ENCODE data around the gene SLC15A1.

The SLC15A1 gene

DNA sequence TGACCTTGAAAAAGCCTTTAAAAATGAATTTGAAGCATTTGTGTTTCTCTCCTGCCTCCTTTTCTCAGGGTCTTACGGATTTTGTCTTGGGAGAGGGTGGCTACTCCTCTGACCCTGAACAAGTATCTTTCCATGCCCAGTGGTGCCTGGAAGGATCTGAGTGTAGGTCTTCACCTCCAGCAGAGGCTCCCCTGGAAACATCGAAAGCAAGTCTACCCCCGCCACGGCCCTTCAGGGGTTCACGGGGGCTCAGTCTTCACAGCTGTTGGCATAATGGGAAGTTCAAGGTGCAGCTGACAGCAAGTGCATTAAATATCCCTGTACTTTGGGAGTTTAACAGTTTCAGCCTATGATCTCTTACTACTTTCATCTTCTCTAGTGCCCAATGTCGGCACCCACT lies 42.7 kb upstream of the SLC15A1 start:
- no peaks in the 10 kb centered on the region for H3K79me2 ChIP-seq (ENCODE audit: control insufficient read depth, insufficient read depth, low read length, poor library complexity)
- no peak overlapping the region for H2BK120ac ChIP-seq (ENCODE audit: insufficient read depth, low read length, poor library complexity)
- H3K4me3 ChIP-seq (ENCODE audit: low read depth, low read length) = no peak overlapping the region
- H3K27ac ChIP-seq (ENCODE audit: low read depth, low read length) = no peak overlapping the region
- WGBS (ENCODE audit: extremely low coverage, insufficient coverage, insufficient read length) = no CpG with 5 or more reads among the region's 6 CpGs
- H2BK12ac ChIP-seq (ENCODE audit: low read length) = no peak overlapping the region
- no peak overlapping the region for H2AK5ac ChIP-seq (ENCODE audit: low read length)
- no peaks in the 10 kb centered on the region for H3K27me3 ChIP-seq (ENCODE audit: insufficient read depth, low read length)
- no peak overlapping the region for H4K8ac ChIP-seq (ENCODE audit: low read depth, low read length)
- H3K4me2 ChIP-seq (ENCODE audit: low read length) = no peak overlapping the region
- no peak overlapping the region for H4K12ac ChIP-seq (ENCODE audit: low read depth, low read length)
- no peak for DNase-seq
- no peak overlapping the region for H4K91ac ChIP-seq (ENCODE audit: low read depth, low read length)
- H3K9me3 ChIP-seq (ENCODE audit: insufficient read depth, low read depth, low read length) = no peaks in the 10 kb centered on the region
- peaks cover 0 to 2% of the 10 kb centered on the region in 2 experiments for H3K4me1 ChIP-seq (ENCODE audit: control insufficient read depth in 1 of 2, insufficient read depth in 2 of 2, low read length in 2 of 2)
- H3K9ac ChIP-seq (ENCODE audit: low read length) = no peak overlapping the region
- no peak overlapping the region for H3K4ac ChIP-seq (ENCODE audit: low read depth, low read length)
- no peak overlapping the region for H3K23ac ChIP-seq (ENCODE audit: low read length)
- no peaks in the 10 kb centered on the region for H3K79me1 ChIP-seq (ENCODE audit: low read length)
- H2AFZ ChIP-seq (ENCODE audit: insufficient read depth, low read length, poor library complexity) = no peak overlapping the region
- H3K14ac ChIP-seq (ENCODE audit: low read length) = no peak overlapping the region
- H3K36me3 ChIP-seq (ENCODE audit: control insufficient read depth in 1 of 2, insufficient read depth in 2 of 2, low read length in 2 of 2) = peaks cover 22 to 42% of the 10 kb centered on the region in 2 experiments
- H3K18ac ChIP-seq (ENCODE audit: low read length) = no peak overlapping the region
- H2BK5ac ChIP-seq (ENCODE audit: low read depth, low read length, poor library complexity) = no peak overlapping the region

DNA sequence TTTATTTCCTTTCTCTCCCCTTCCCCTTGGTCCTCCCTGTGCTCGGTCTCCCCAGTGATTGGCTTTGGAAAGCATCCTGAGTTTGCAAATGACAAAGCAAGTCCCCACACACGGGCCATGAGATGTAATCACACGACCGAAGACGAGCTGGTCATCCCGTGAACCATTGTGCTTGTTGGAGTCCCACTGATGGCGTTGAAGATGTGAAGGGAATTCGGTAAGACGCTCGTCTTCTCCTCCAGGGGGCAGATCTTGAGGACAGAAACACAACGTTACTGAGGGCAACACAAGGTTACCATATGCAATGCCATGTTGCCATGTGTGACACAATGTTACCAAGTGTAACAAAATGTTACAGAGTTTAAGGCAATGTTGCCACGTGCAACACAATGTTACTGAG lies 42.0 kb upstream of the SLC15A1 start:
- H3K27ac ChIP-seq (ENCODE audit: low read depth, low read length) = no peak overlapping the region
- H4K91ac ChIP-seq (ENCODE audit: low read depth, low read length) = no peak overlapping the region
- H3K18ac ChIP-seq (ENCODE audit: low read length) = no peak overlapping the region
- no peaks in the 10 kb centered on the region for H3K9me3 ChIP-seq (ENCODE audit: insufficient read depth, low read depth, low read length)
- no peak overlapping the region for H2BK5ac ChIP-seq (ENCODE audit: low read depth, low read length, poor library complexity)
- no peak overlapping the region for H2BK120ac ChIP-seq (ENCODE audit: insufficient read depth, low read length, poor library complexity)
- no peak overlapping the region for H4K8ac ChIP-seq (ENCODE audit: low read depth, low read length)
- no CpG with 5 or more reads among the region's 12 CpGs for WGBS (ENCODE audit: extremely low coverage, insufficient coverage, insufficient read length)
- H3K9ac ChIP-seq (ENCODE audit: low read length) = no peak overlapping the region
- H3K14ac ChIP-seq (ENCODE audit: low read length) = no peak overlapping the region
- DNase-seq = no peak
- H3K36me3 ChIP-seq (ENCODE audit: control insufficient read depth in 1 of 2, insufficient read depth in 2 of 2, low read length in 2 of 2) = peaks cover 18 to 38% of the 10 kb centered on the region in 2 experiments
- H3K27me3 ChIP-seq (ENCODE audit: insufficient read depth, low read length) = no peaks in the 10 kb centered on the region
- H3K79me2 ChIP-seq (ENCODE audit: control insufficient read depth, insufficient read depth, low read length, poor library complexity) = no peaks in the 10 kb centered on the region
- H3K23ac ChIP-seq (ENCODE audit: low read length) = no peak overlapping the region
- no peak overlapping the region for H2BK12ac ChIP-seq (ENCODE audit: low read length)
- H3K4ac ChIP-seq (ENCODE audit: low read depth, low read length) = no peak overlapping the region
- H3K79me1 ChIP-seq (ENCODE audit: low read length) = no peaks in the 10 kb centered on the region
- no peak overlapping the region for H2AK5ac ChIP-seq (ENCODE audit: low read length)
- H3K4me3 ChIP-seq (ENCODE audit: low read depth, low read length) = no peak overlapping the region
- peaks cover 0 to 2% of the 10 kb centered on the region in 2 experiments for H3K4me1 ChIP-seq (ENCODE audit: control insufficient read depth in 1 of 2, insufficient read depth in 2 of 2, low read length in 2 of 2)
- no peak overlapping the region for H2AFZ ChIP-seq (ENCODE audit: insufficient read depth, low read length, poor library complexity)
- no peak overlapping the region for H3K4me2 ChIP-seq (ENCODE audit: low read length)
- no peak overlapping the region for H4K12ac ChIP-seq (ENCODE audit: low read depth, low read length)

DNA sequence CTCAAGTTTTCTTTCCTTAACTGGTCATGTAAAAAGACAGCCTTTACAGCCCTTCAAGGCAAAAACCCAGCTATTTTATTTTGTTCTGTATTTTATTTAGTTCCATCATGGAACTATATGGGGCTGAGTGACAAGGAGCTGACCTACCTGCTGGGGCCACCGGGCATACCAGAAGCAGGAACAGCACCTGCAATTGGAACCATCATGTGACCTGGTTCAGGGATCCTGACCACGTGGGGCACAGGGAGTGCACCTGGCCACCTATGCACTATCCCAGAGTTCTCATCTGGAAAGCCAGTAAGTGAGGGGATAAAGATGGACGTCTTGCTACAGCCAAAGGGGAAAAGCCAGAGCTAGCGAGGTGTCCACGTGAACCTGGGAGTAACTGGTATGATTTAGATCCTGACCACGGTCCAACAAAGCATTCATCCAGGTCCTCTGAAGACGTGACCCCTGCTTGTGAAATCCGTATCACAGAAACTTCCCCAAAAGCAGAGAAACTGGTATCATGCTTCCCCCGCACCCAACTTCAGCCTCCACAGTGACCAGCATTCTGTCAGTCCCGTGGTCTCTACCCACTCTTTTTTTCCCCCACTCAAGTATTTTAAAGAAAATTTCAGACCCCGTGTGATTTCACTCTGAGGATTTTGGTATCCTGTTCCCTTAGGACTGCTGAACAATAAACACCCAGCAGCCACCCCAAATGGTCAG lies 40.5 kb upstream of the SLC15A1 start:
- H3K18ac ChIP-seq (ENCODE audit: low read length) = no peak overlapping the region
- H3K27ac ChIP-seq (ENCODE audit: low read depth, low read length) = no peak overlapping the region
- no peak overlapping the region for H2BK5ac ChIP-seq (ENCODE audit: low read depth, low read length, poor library complexity)
- H3K4me1 ChIP-seq (ENCODE audit: control insufficient read depth in 1 of 2, insufficient read depth in 2 of 2, low read length in 2 of 2) = peaks cover 0 to 2% of the 10 kb centered on the region in 2 experiments
- H3K23ac ChIP-seq (ENCODE audit: low read length) = no peak overlapping the region
- no peak overlapping the region for H4K91ac ChIP-seq (ENCODE audit: low read depth, low read length)
- no peak for DNase-seq
- no peak overlapping the region for H2BK12ac ChIP-seq (ENCODE audit: low read length)
- H2BK120ac ChIP-seq (ENCODE audit: insufficient read depth, low read length, poor library complexity) = no peak overlapping the region
- WGBS (ENCODE audit: extremely low coverage, insufficient coverage, insufficient read length) = no CpG with 5 or more reads among the region's 11 CpGs
- no peak overlapping the region for H2AK5ac ChIP-seq (ENCODE audit: low read length)
- no peak overlapping the region for H4K8ac ChIP-seq (ENCODE audit: low read depth, low read length)
- no peak overlapping the region for H3K4me2 ChIP-seq (ENCODE audit: low read length)
- no peaks in the 10 kb centered on the region for H3K79me2 ChIP-seq (ENCODE audit: control insufficient read depth, insufficient read depth, low read length, poor library complexity)
- H3K14ac ChIP-seq (ENCODE audit: low read length) = no peak overlapping the region
- H3K79me1 ChIP-seq (ENCODE audit: low read length) = no peaks in the 10 kb centered on the region
- no peak overlapping the region for H3K9ac ChIP-seq (ENCODE audit: low read length)
- H3K4me3 ChIP-seq (ENCODE audit: low read depth, low read length) = no peak overlapping the region
- H3K9me3 ChIP-seq (ENCODE audit: insufficient read depth, low read depth, low read length) = no peaks in the 10 kb centered on the region
- H3K36me3 ChIP-seq (ENCODE audit: control insufficient read depth in 1 of 2, insufficient read depth in 2 of 2, low read length in 2 of 2) = peaks cover 18 to 34% of the 10 kb centered on the region in 2 experiments
- H4K12ac ChIP-seq (ENCODE audit: low read depth, low read length) = no peak overlapping the region
- H3K27me3 ChIP-seq (ENCODE audit: insufficient read depth, low read length) = no peaks in the 10 kb centered on the region
- H2AFZ ChIP-seq (ENCODE audit: insufficient read depth, low read length, poor library complexity) = no peak overlapping the region
- H3K4ac ChIP-seq (ENCODE audit: low read depth, low read length) = no peak overlapping the region

DNA sequence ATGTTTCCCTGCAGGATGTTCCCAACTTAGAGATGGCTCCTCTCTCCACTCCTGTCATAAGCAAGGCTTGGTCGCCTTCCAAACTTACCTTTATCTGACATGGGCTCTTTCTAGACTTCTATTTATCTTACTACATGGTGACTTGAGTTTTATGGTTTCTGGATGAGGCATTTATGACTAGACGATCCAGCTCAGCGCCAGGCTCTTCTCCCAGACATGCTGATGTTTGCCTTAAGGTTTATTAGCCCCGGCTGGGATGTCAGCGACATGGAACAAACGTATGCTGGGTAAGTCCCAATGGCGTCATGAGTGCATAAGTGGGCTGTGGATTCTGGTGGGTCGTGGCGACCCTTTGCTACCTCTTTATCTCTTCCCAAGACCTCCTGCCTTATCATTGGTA lies 39.8 kb upstream of the SLC15A1 start:
- Histone ChIP-seq H3K14ac (ENCODE audit: low read length) (no peak overlapping the region), H3K79me2 (ENCODE audit: control insufficient read depth, insufficient read depth, low read length, poor library complexity) (no peaks in the 10 kb centered on the region), H4K91ac (ENCODE audit: low read depth, low read length) (no peak overlapping the region), H2AK5ac (ENCODE audit: low read length) (no peak overlapping the region), H3K27ac (ENCODE audit: low read depth, low read length) (no peak overlapping the region), H3K79me1 (ENCODE audit: low read length) (no peaks in the 10 kb centered on the region), H3K4me2 (ENCODE audit: low read length) (no peak overlapping the region), H4K12ac (ENCODE audit: low read depth, low read length) (no peak overlapping the region), H2AFZ (ENCODE audit: insufficient read depth, low read length, poor library complexity) (no peak overlapping the region), H2BK5ac (ENCODE audit: low read depth, low read length, poor library complexity) (no peak overlapping the region), H4K8ac (ENCODE audit: low read depth, low read length) (no peak overlapping the region), H3K36me3 (ENCODE audit: control insufficient read depth in 1 of 2, insufficient read depth in 2 of 2, low read length in 2 of 2) (peaks cover 18 to 33% of the 10 kb centered on the region in 2 experiments), H3K4me1 (ENCODE audit: control insufficient read depth in 1 of 2, insufficient read depth in 2 of 2, low read length in 2 of 2) (peaks cover 0 to 2% of the 10 kb centered on the region in 2 experiments), H3K18ac (ENCODE audit: low read length) (no peak overlapping the region), H3K27me3 (ENCODE audit: insufficient read depth, low read length) (no peaks in the 10 kb centered on the region), H2BK120ac (ENCODE audit: insufficient read depth, low read length, poor library complexity) (no peak overlapping the region), H3K4ac (ENCODE audit: low read depth, low read length) (no peak overlapping the region), H3K4me3 (ENCODE audit: low read depth, low read length) (no peak overlapping the region), H3K9ac (ENCODE audit: low read length) (no peak overlapping the region), H3K23ac (ENCODE audit: low read length) (no peak overlapping the region), H3K9me3 (ENCODE audit: insufficient read depth, low read depth, low read length) (no peaks in the 10 kb centered on the region), H2BK12ac (ENCODE audit: low read length) (no peak overlapping the region)
- WGBS (ENCODE audit: extremely low coverage, insufficient coverage, insufficient read length) = no CpG with 5 or more reads among the region's 9 CpGs
- DNase-seq = no peak

All from trophoblast cell (in vitro differentiated cells and primary cell).